Lower leg skin (tissue), 4 donors: ENCODE measurements around the gene CPLANE1. TPM values are rescaled to one million over a fixed set of nuclear protein-coding genes. Genes with fewer than 3 reads are reported as not detected.

Experiments used
- DNase-seq, 2 donors: peaks; one replicate each; pipeline ENCODE4 v3.0.0-alpha.2; 2019; ENCODE audit warnings: low spot score in 2 of 2
- H3K4me3 ChIP-seq: fragments of 200-600 bp; sonication (generic); 2 replicates; pipeline ENCODE4 v1.5.1; 2017; ENCODE audit warnings: mild to moderate bottlenecking, low read depth; ENCODE audit not compliant: poor library complexity, severe bottlenecking
- POLR2A ChIP-seq, 2 donors: fragments of 450-650 bp; IDR thresholded peaks; one replicate each; pipeline ENCODE4 v1.6.1; 2016 to 2017; ENCODE audit warnings: antibody characterized with exemption in 2 of 2, mild to moderate bottlenecking in 1 of 2, moderate library complexity in 1 of 2
- WGBS, 2 donors: methylation state at CpG; one replicate each; pipeline ENCODE4 v1.1.5; 2018; 5-methylcytosine and 5-hydroxymethylcytosine counted together
- intact Hi-C: fragments of 100-400 bp; cut with DNase I; formaldehyde crosslinking; loops from one replicate; pipeline ENCODE4 v1.15.0; 2023; ENCODE audit warnings: low total_unique reads
- total RNA-seq, 4 donors: library from RNA; depleted of rRNA; stranded (reverse); fragments of >200 nt; gene quantifications; one replicate each; pipeline ENCODE4 v1.1.0, GENCODE V29; 2016
- TF ChIP-seq, protein P1 (sequence below), 3 donors: fragments of 450-650 bp; IDR thresholded peaks; one replicate each; pipeline ENCODE4 v1.5.1; 2016; ENCODE audit warnings: antibody characterized with exemption in 3 of 3, mild to moderate bottlenecking in 3 of 3, moderate library complexity in 2 of 3

CPLANE1 gene
- total RNA-seq, 4 donors from 2014 or later = 6.4 to 12.0 (median 9.7) TPM

DNA sequence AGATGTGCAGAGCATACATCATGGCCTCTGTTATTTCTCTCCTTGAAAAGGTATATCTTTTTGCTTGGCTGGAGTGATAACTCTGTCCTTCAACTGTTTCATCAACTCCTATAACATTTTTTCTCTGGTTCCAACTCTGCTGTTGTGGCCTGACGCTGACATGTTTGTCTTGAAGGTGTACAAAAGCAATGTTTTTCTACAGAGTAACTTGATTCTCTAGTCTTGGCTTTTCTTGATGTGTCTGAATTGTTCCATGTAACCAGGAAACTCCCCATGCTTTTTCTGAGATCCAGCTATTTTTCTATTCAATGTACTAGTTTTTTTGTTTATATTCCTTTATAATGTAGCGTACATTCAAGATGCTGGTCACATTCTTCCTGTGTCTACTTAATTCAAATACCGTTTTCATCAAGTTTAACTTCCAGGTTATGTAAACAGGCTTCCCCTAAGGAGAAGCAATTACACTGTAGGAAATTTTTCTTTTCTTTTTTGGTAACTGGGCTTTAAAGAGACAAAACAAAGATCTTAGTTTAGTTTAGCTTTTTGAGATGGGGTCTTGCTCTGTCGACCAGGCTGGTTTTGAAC, 6.7 kb upstream of the CPLANE1 start:
- TF ChIP-seq POLR2A (IDR thresholded peaks at IDR 0.05) = no peak
- TF ChIP-seq, protein P1, sequence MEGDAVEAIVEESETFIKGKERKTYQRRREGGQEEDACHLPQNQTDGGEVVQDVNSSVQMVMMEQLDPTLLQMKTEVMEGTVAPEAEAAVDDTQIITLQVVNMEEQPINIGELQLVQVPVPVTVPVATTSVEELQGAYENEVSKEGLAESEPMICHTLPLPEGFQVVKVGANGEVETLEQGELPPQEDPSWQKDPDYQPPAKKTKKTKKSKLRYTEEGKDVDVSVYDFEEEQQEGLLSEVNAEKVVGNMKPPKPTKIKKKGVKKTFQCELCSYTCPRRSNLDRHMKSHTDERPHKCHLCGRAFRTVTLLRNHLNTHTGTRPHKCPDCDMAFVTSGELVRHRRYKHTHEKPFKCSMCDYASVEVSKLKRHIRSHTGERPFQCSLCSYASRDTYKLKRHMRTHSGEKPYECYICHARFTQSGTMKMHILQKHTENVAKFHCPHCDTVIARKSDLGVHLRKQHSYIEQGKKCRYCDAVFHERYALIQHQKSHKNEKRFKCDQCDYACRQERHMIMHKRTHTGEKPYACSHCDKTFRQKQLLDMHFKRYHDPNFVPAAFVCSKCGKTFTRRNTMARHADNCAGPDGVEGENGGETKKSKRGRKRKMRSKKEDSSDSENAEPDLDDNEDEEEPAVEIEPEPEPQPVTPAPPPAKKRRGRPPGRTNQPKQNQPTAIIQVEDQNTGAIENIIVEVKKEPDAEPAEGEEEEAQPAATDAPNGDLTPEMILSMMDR (IDR thresholded peaks at IDR 0.05) = no peak
- no peak for DNase-seq
- H3K4me3 ChIP-seq = no peak overlapping the region
- 92 to 97% methylated on average over 4 of the region's 4 CpGs for WGBS, 2 donors
- intact Hi-C loops = no loop called here

DNA sequence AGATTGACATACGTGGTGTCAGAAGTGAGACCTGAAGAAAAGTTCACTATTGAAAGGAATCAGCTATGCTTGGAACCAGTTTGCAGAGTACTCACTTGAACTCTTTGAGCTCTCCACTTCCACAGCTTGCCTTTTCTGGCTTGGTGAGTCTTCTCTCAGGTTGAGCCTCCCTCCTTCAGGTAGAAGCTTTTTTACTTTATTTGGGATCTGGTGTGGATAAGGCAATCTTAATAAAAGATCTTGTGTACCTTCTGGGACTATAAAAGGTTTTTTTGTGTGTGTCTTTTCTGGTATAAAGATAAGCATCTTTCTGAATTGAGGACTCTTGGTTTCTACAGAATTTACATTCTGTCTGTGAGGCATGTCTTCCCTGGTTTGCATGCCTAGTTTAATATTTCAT, 5.4 kb upstream of the CPLANE1 start:
- TF ChIP-seq, protein P1 (IDR thresholded peaks at IDR 0.05) = no peak
- no peak for TF ChIP-seq POLR2A (IDR thresholded peaks at IDR 0.05)
- 95 to 98% methylated on average over 1 of the region's 1 CpG for WGBS, 2 donors
- intact Hi-C loops = no loop called here
- no peak for DNase-seq
- H3K4me3 ChIP-seq = no peak overlapping the region

DNA sequence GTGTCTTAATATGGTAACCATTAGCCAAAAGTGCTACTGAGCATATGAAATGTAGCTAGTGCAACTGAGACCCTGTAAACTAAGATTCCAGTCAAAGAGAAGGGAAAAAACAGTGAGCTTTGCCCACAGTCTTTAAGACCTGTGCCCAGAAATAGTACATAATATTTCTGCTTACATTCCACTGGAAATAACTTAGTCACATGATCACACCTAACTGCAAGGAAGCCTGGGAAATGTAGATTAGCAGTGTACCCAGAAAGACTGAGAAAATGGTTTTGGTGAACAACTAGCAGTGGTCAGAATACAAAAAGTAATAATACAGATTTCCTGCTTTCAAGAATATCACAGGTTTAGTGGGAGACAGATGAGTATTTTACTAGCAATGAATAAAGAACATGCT, 2.5 kb upstream of the CPLANE1 start:
- no peak overlapping the region for H3K4me3 ChIP-seq
- TF ChIP-seq, protein P1 (IDR thresholded peaks at IDR 0.05) = no peak
- intact Hi-C loops = no loop called here
- no peak for DNase-seq

DNA sequence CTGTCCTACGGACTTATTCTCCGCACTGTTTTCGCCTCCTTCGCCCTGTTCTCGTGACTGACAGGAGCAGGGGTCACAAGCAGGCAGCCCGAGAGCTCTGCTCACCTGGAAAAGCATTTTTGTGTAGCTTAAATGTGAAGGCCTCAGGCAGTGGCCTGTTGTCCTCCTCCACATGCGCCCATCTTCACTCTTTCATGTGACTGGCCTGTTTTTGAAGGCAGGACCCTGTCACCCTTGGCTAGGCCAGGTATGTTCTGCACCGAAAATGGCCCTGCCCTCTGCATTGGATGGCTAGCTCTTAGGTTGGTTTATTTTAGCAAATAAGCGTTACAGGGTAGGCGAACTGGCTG, 614 bp upstream of the CPLANE1 start:
- H3K4me3 ChIP-seq = peak overlapping the region; percentile 76
- 61 to 77% methylated on average over 10 of the region's 10 CpGs for WGBS, 2 donors
- intact Hi-C loops = no loop called here
- TF ChIP-seq, protein P1 (IDR thresholded peaks at IDR 0.05) = no peak
- no peak for DNase-seq

DNA sequence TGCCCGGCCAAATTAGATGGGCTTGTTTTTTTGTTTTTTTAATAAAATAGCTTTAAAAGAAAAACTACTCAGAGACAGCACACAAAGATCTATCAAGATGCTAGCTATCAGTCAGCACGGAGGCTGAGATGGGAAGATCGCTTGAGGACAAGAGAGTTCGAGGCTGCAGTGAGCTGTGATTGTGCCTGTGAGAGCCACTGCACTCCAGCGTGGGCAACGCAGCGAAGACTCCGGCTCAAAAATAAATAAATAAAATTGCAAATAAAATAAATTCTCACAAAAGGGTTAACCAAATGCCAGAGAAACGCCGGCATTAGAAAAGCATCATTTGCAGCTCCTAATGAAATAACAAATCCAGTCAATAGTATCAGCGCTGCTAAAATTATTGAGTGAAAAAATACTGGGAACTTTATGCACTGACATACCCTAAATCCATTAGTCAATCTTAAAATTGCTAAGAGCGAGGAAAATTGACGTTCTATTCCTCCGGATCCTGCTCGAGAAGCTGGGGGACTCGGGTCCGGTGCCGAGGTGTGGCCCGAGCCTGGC, 681 bp downstream of the CPLANE1 start:
- no peak for TF ChIP-seq POLR2A (IDR thresholded peaks at IDR 0.05)
- TF ChIP-seq, protein P1 (IDR thresholded peaks at IDR 0.05) = no peak
- H3K4me3 ChIP-seq = peak overlapping the region; percentile 76
- no peak for DNase-seq
- intact Hi-C loops = no loop called here
- WGBS, 2 donors = 5 to 6% methylated on average over 19 of the region's 19 CpGs

DNA sequence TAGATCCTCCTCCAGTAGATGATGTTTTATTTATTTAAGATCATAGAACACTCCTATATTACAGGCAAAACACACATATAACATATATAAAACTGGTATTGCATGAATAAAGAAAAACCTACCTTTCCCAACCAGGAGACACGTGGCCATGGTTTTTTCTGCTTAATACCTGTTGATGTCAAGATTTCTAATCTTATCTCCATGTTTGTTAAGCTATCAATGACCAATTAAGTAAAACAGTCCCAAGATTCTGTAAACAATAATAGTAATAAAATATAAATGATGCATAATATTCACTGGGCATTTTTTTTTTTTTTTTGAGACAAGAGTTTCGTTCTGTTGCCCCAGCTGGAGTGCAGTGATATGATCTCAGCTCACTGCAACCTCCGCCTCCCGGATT, 1.7 kb downstream of the CPLANE1 start:
- intact Hi-C loops = no loop called here
- no peak for DNase-seq
- WGBS, 2 donors = 86% methylated on average over 4 of the region's 4 CpGs
- H3K4me3 ChIP-seq = no peak overlapping the region
- TF ChIP-seq, protein P1 (IDR thresholded peaks at IDR 0.05) = no peak
- TF ChIP-seq POLR2A (IDR thresholded peaks at IDR 0.05) = no peak
